ENCODE measurements around the gene MAPKAP1. TPM values are rescaled to one million over a fixed set of nuclear protein-coding genes. Genes with fewer than 3 reads are reported as not detected.
A peak's percentile ranks its signal among the peaks of the same experiment; 100 is the strongest.

The MAPKAP1 gene
- total RNA-seq, 1 donor from 2014 or later = 62.9 TPM

- H3K9me3 Mint-ChIP-seq = no peaks in the 10 kb centered on the region
- no peaks in the 10 kb centered on the region for H3K36me3 Mint-ChIP-seq
- no peaks in the 10 kb centered on the region for H3K27me3 Mint-ChIP-seq (ENCODE audit: low read depth)
- no peak for DNase-seq (ENCODE audit: low spot score in 2 of 2, unreplicated experiment in 2 of 2)
- no peak for TF ChIP-seq CTCF (IDR thresholded peaks at IDR 0.05; ENCODE audit: unreplicated experiment)
- H3K4me3 Mint-ChIP-seq = no peak overlapping the region
- H3K4me1 Mint-ChIP-seq = peaks cover 74% of the 10 kb centered on the region
- H3K27ac Mint-ChIP-seq = no peak overlapping the region
These were observed 192.5 kb downstream of the MAPKAP1 start for GRCh38 chr9:125514468-125514867.

GRCh38 chr9:125513668-125514413, 193.2 kb downstream of the MAPKAP1 start:
- no peak for DNase-seq (ENCODE audit: low spot score in 2 of 2, unreplicated experiment in 2 of 2)
- H3K9me3 Mint-ChIP-seq = no peaks in the 10 kb centered on the region
- no peak for TF ChIP-seq CTCF (IDR thresholded peaks at IDR 0.05; ENCODE audit: unreplicated experiment)
- H3K4me3 Mint-ChIP-seq = no peak overlapping the region
- H3K27me3 Mint-ChIP-seq (ENCODE audit: low read depth) = no peaks in the 10 kb centered on the region
- H3K4me1 Mint-ChIP-seq = peaks cover 78% of the 10 kb centered on the region
- peak overlapping the region; percentile 39 for H3K27ac Mint-ChIP-seq
- H3K36me3 Mint-ChIP-seq = no peaks in the 10 kb centered on the region

GRCh38 chr9:125513303-125513667, 193.7 kb downstream of the MAPKAP1 start:
- Mint-ChIP-seq H3K36me3 (no peaks in the 10 kb centered on the region), H3K9me3 (no peaks in the 10 kb centered on the region), H3K27me3 (ENCODE audit: low read depth) (no peaks in the 10 kb centered on the region), H3K27ac (peak overlapping the region; percentile 39), H3K4me1 (peaks cover 80% of the 10 kb centered on the region), H3K4me3 (no peak overlapping the region)
- no peak for DNase-seq (ENCODE audit: low spot score in 2 of 2, unreplicated experiment in 2 of 2)
- TF ChIP-seq CTCF (IDR thresholded peaks at IDR 0.05; ENCODE audit: unreplicated experiment) = no peak

GRCh38 chr9:125511789-125512660, 195.0 kb downstream of the MAPKAP1 start:
- Mint-ChIP-seq H3K36me3 (no peaks in the 10 kb centered on the region), H3K4me3 (peak overlapping the region; percentile 37), H3K27ac (peak overlapping the region; percentile 91), H3K27me3 (ENCODE audit: low read depth) (no peaks in the 10 kb centered on the region), H3K4me1 (peaks cover 80% of the 10 kb centered on the region), H3K9me3 (no peaks in the 10 kb centered on the region)
- DNase-seq (ENCODE audit: low spot score in 2 of 2, unreplicated experiment in 2 of 2) = no peak
- TF ChIP-seq CTCF (IDR thresholded peaks at IDR 0.05; ENCODE audit: unreplicated experiment) = no peak

- no peak for DNase-seq (ENCODE audit: low spot score in 2 of 2, unreplicated experiment in 2 of 2)
- Mint-ChIP-seq H3K9me3 (no peaks in the 10 kb centered on the region), H3K27me3 (ENCODE audit: low read depth) (no peaks in the 10 kb centered on the region), H3K36me3 (no peaks in the 10 kb centered on the region), H3K27ac (peak overlapping the region; percentile 91), H3K4me1 (peaks cover 79% of the 10 kb centered on the region), H3K4me3 (no peak overlapping the region)
- TF ChIP-seq CTCF (IDR thresholded peaks at IDR 0.05; ENCODE audit: unreplicated experiment) = no peak
These were observed 196.0 kb downstream of the MAPKAP1 start for GRCh38 chr9:125510980-125511379.
